Right lobe of liver (tissue), 6 donors: Measurements from ENCODE around the gene SLCO4A1. TPM values are rescaled to one million over a fixed set of nuclear protein-coding genes. Genes with fewer than 3 reads are reported as not detected.
A peak's percentile ranks its signal among the peaks of the same experiment; 100 is the strongest.

Source experiments
- ATAC-seq, 4 donors: fragments of 200-7000 bp; cut with Tn5 transposase; one replicate each; pipeline ENCODE4 v1.9.1; 2020; ENCODE audit warnings: mild to moderate bottlenecking in 4 of 4, moderate library complexity in 4 of 4
- DNase-seq, 3 donors: peaks; one replicate each; pipeline ENCODE4 v3.0.0-alpha.2; 2020
- H3K27ac ChIP-seq, 3 donors: fragments of 200-600 bp; one replicate each; pipeline ENCODE4 v1.8.0; 2022
- H3K27me3 ChIP-seq, 2 donors: fragments of 200-600 bp; one replicate each; pipeline ENCODE4 v1.8.0; 2022
- H3K36me3 ChIP-seq, 4 donors: fragments of 200-600 bp; sonication (generic) in 1 of 4; one replicate each; pipeline versions ENCODE4 v1.5.1 to v1.8.0; 2017 to 2022; ENCODE audit warnings: control low read depth in 1 of 4
- H3K4me1 ChIP-seq, 4 donors: fragments of 200-600 bp; sonication (generic) in 1 of 4; one replicate each; pipeline versions ENCODE4 v1.5.1 to v1.8.0; 2017 to 2022; ENCODE audit warnings: control low read depth in 1 of 4
- H3K4me3 ChIP-seq, 3 donors: fragments of 200-600 bp; one replicate each; pipeline ENCODE4 v1.8.0; 2022
- H3K9me3 ChIP-seq, 4 donors: fragments of 200-600 bp; sonication (generic) in 1 of 4; one replicate each; pipeline versions ENCODE4 v1.5.1 to v1.8.0; 2017 to 2022; ENCODE audit warnings: control low read depth in 1 of 4
- POLR2A ChIP-seq: fragments of 450-650 bp; IDR thresholded peaks from one replicate; pipeline ENCODE4 v1.6.1; 2017; ENCODE audit warnings: antibody characterized with exemption, mild to moderate bottlenecking
- WGBS: methylation state at CpG from one replicate; pipeline ENCODE4 v1.1.6; 2018; ENCODE audit warnings: low coverage, low lambda C conversion rate; ENCODE audit not compliant: insufficient coverage; ENCODE audit errors: missing lambda C conversion rate; 5-methylcytosine and 5-hydroxymethylcytosine counted together
- intact Hi-C, 2 donors: fragments of 100-400 bp; cut with DNase I; formaldehyde crosslinking; loops; one replicate each; pipeline versions ENCODE4 v1.11.2 to v1.14.1; 2022
- total RNA-seq, 6 experiments: library from RNA; depleted of rRNA in 2 of 6; stranded (reverse); fragments of >200 nt in 2 of 6; fragmentation: NEBNext Ultra II Directional in 3 of 6; extraction: Animal tissue kit (Norgen Biotek cat#: 25700) in 3 of 6; gene quantifications; one replicate each; pipeline versions ENCODE4 v1.1.0 to v1.2.4, GENCODE V29; 2016 to 2023
- TF ChIP-seq, protein P1 (sequence below), 4 donors: fragments of 200-600 bp in 3 of 4; fragments of 450-650 bp in 1 of 4; IDR thresholded peaks; one replicate each; pipeline versions ENCODE4 v1.5.1 to v1.8.0; 2016 to 2022; ENCODE audit warnings: antibody characterized with exemption in 4 of 4, mild to moderate bottlenecking in 2 of 4
- donor health status: DM: no; HTN: yes; CAD: no.
- donor health status: DM: no; HTN: no; CAD: no.
- donor health status: DM: no; HTN: no; CAD: no.
- donor health status: DM: no; HTN: yes; CAD: no.
- donor health status: DM: no; HTN: yes; CAD: no.

Gene SLCO4A1
- total RNA-seq, 6 experiments from 2014 or later = 0.93 to 8.8 (median 4.3) TPM

DNA sequence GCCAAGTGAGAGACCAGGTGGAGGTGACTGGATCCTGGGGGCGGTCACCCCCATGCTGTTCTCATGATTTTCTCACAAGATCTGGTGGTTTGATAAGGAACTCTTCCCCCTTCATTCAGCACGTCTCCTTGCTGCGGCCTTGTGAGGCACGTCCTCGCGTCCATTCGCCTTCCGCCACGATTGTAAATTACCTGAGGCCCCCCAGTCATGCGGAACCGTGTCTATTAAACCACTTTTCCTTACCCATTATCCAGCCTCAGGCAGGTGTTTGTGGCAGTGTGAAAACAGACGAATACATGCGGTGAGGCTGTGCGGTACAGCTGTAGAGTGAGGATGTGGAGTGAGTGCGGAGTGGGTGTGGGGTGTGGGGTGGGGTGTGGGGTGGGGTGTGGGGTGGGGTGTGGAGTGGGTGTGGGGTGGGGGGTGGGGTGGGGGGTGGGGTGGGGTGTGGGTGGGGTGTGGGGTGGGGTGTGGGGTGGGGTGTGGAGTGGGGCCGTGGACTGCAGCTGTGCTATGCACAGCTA, 54.2 kb downstream of the SLCO4A1 start:
- ATAC-seq = no peak
- no peaks in the 10 kb centered on the region for H3K27me3 ChIP-seq
- no peak for DNase-seq
- H3K4me3 ChIP-seq = no peak overlapping the region
- no peak overlapping the region for H3K27ac ChIP-seq
- no peaks in the 10 kb centered on the region for H3K9me3 ChIP-seq
- 54% methylated on average over 13 of the region's 16 CpGs for WGBS
- H3K4me1 ChIP-seq = no peaks in the 10 kb centered on the region
- intact Hi-C loops = no loop called here
- TF ChIP-seq POLR2A = no peak
- TF ChIP-seq, protein P1, sequence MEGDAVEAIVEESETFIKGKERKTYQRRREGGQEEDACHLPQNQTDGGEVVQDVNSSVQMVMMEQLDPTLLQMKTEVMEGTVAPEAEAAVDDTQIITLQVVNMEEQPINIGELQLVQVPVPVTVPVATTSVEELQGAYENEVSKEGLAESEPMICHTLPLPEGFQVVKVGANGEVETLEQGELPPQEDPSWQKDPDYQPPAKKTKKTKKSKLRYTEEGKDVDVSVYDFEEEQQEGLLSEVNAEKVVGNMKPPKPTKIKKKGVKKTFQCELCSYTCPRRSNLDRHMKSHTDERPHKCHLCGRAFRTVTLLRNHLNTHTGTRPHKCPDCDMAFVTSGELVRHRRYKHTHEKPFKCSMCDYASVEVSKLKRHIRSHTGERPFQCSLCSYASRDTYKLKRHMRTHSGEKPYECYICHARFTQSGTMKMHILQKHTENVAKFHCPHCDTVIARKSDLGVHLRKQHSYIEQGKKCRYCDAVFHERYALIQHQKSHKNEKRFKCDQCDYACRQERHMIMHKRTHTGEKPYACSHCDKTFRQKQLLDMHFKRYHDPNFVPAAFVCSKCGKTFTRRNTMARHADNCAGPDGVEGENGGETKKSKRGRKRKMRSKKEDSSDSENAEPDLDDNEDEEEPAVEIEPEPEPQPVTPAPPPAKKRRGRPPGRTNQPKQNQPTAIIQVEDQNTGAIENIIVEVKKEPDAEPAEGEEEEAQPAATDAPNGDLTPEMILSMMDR (IDR thresholded peaks at IDR 0.05) = no peak
- H3K36me3 ChIP-seq = no peaks in the 10 kb centered on the region

GRCh38 chr20:62696989-62697388, 54.7 kb downstream of the SLCO4A1 start:
- Histone ChIP-seq H3K4me3 (no peak overlapping the region), H3K27ac (no peak overlapping the region), H3K36me3 (no peaks in the 10 kb centered on the region), H3K9me3 (no peaks in the 10 kb centered on the region), H3K27me3 (no peaks in the 10 kb centered on the region), H3K4me1 (no peaks in the 10 kb centered on the region)
- 33% methylated on average over 1 of the region's 10 CpGs for WGBS
- intact Hi-C loops = no loop called here
- TF ChIP-seq POLR2A = no peak
- TF ChIP-seq, protein P1 (IDR thresholded peaks at IDR 0.05) = no peak
- ATAC-seq (peak in 3 of 4 donors; percentile 36 to 67 (median 50)), DNase-seq (no peak)

DNA sequence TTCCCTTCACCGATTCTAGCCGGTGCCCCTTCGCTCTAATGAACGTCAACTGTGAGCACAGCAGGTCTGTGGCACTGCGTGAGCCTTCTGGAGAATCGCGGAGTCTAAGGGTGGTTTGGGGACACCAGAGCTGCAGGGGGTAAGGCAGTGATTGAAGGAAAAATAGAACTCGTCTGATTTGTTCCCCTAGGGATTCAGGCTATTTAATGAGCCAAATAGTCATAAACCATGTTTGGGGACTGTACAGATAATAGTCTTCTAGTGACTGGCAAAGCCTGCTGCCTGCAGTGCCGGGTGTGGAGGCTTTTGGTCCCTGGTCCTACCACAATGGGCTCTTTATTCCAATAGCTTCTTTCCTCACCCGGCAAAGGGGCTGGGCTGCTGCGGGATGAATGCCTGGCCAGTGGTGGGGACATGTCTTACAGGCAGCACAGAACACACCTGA, 55.2 kb downstream of the SLCO4A1 start:
- Histone ChIP-seq H3K27me3 (no peaks in the 10 kb centered on the region), H3K4me1 (no peaks in the 10 kb centered on the region), H3K36me3 (no peaks in the 10 kb centered on the region), H3K27ac (no peak overlapping the region), H3K4me3 (no peak overlapping the region), H3K9me3 (no peaks in the 10 kb centered on the region)
- intact Hi-C loops = no loop called here
- TF ChIP-seq, protein P1 (IDR thresholded peaks at IDR 0.05) = no peak
- no peak for TF ChIP-seq POLR2A
- DNase-seq (peak in 1 of 3 donors; percentile 20), ATAC-seq (no peak)
- 72% methylated on average over 8 of the region's 11 CpGs for WGBS

DNA sequence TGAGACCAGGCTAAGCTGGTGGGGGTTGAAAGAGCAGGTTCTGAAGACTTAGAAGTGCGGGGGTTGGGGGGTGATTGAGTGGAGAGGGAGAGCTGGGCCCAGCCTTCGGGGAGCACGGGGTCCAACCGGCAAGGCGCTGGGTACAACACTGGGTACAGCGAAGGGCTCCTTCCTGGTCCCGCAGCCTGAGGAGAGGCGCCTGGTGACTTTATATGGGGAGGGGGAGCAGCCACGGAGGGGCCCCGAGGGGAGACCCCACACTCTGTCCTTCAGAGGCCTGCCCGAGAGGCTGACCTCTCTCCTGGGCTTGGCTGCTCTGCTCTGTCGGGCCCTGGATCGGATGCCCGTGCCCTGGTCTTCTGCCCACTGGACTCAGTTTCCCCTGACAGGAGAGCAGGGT, 55.9 kb downstream of the SLCO4A1 start:
- no peaks in the 10 kb centered on the region for H3K36me3 ChIP-seq
- intact Hi-C loops = no loop called here
- no peak for TF ChIP-seq POLR2A
- TF ChIP-seq, protein P1 (IDR thresholded peaks at IDR 0.05) = no peak
- WGBS = 73% methylated on average over 2 of the region's 14 CpGs
- H3K9me3 ChIP-seq = no peaks in the 10 kb centered on the region
- ATAC-seq (no peak), DNase-seq (peak in 1 of 3 donors; percentile 37)
- H3K27ac ChIP-seq = no peak overlapping the region
- H3K27me3 ChIP-seq = no peaks in the 10 kb centered on the region
- H3K4me1 ChIP-seq = no peaks in the 10 kb centered on the region
- H3K4me3 ChIP-seq = no peak overlapping the region
